ENCODE measurements around the gene OR5B21.

The OR5B21 gene

GRCh38 chr11:58493676-58494075 is 14.2 kb downstream of the OR5B21 start:
- no peak for DNase-seq (ENCODE audit: low read depth)

GRCh38 chr11:58490827-58491226 is 17.1 kb downstream of the OR5B21 start:
- DNase-seq (ENCODE audit: low read depth): no peak

- DNase-seq (ENCODE audit: low read depth): no peak
Measured at GRCh38 chr11:58487170-58487569, 20.7 kb downstream of the OR5B21 start.

GRCh38 chr11:58485961-58486360 is 21.9 kb downstream of the OR5B21 start:
- DNase-seq (ENCODE audit: low read depth): no peak

GRCh38 chr11:58471892-58472291 is 36.0 kb downstream of the OR5B21 start:
- DNase-seq (ENCODE audit: low read depth): no peak

DNA sequence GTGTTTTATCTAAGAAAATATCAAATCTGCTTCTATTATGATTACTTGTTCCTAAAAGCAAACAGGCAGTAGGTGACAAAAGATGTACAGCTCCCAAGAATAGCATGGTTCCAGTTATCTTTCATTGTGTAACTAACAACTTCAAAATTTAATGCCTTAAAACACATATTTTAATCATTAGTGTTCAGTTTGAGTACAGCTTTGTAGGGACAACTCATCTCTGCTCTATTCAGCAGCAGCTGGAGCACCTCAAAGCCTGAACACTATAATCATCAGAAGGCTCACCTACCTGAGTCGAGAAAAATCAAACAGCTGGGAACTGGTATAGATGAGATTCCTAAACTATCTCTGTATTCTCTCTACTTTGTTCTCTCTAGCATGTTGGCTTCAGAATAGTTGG is 41.6 kb downstream of the OR5B21 start:
- no peak for DNase-seq (ENCODE audit: low read depth)

GRCh38 chr11:58465690-58466089 is 42.2 kb downstream of the OR5B21 start:
- DNase-seq (ENCODE audit: low read depth): no peak
